Thymus (tissue), 11 donors: ENCODE measurements around the gene AFF2. TPM values are rescaled to one million over a fixed set of nuclear protein-coding genes. Genes with fewer than 3 reads are reported as not detected.

Experiments used
- DNase-seq, 9 donors: peaks; one replicate each; pipeline ENCODE4 v3.0.0-alpha.2; 2013; ENCODE audit warnings: low spot score in 9 of 9, low read depth in 6 of 9, missing footprints in 1 of 9
- H3K27ac ChIP-seq, 2 donors: one replicate each; pipeline ENCODE4 v1.5.1; 2013; ENCODE audit warnings: control low read depth in 1 of 2, low read depth in 1 of 2, low read length in 1 of 2, mild to moderate bottlenecking in 1 of 2, moderate library complexity in 1 of 2
- H3K27me3 ChIP-seq, 2 donors: one replicate each; pipeline ENCODE4 v1.5.1; 2013; ENCODE audit warnings: low read length in 1 of 2; ENCODE audit not compliant: control insufficient read depth in 2 of 2, insufficient read depth in 1 of 2
- H3K36me3 ChIP-seq, 2 donors: one replicate each; pipeline ENCODE4 v1.5.1; 2013; ENCODE audit warnings: low read length in 1 of 2, mild to moderate bottlenecking in 1 of 2, moderate library complexity in 1 of 2; ENCODE audit not compliant: control insufficient read depth in 2 of 2, insufficient read depth in 2 of 2
- H3K4me1 ChIP-seq, 2 donors: one replicate each; pipeline ENCODE4 v1.5.1; 2013; ENCODE audit warnings: low read length in 2 of 2; ENCODE audit not compliant: control insufficient read depth in 2 of 2, insufficient read depth in 2 of 2
- H3K4me3 ChIP-seq, 2 donors: one replicate each; pipeline ENCODE4 v1.5.1; 2013; ENCODE audit warnings: low read length in 2 of 2, control low read depth in 1 of 2, mild to moderate bottlenecking in 1 of 2
- H3K9me3 ChIP-seq, 2 donors: one replicate each; pipeline ENCODE4 v1.5.1; 2013; ENCODE audit warnings: low read length in 1 of 2, mild to moderate bottlenecking in 1 of 2; ENCODE audit not compliant: control insufficient read depth in 2 of 2, insufficient read depth in 1 of 2
- WGBS: extraction: QIAGEN DNeasy Blood & Tissue Kit; methylation state at CpG from one replicate; pipeline ENCODE4 v1.1.7; 2013; 5-methylcytosine and 5-hydroxymethylcytosine counted together
- polyA plus RNA-seq: library from polyadenylated mRNA; stranded (reverse); fragments of 200-250 nt; gene quantifications from one replicate; pipeline ENCODE4 v1.2.3, GENCODE V29; 2013
- total RNA-seq: library from RNA; stranded (reverse); fragments of 120-200 nt; gene quantifications from one replicate; pipeline ENCODE4 v1.2.4, GENCODE V29; 2013
- donor health status: healthy.

Gene AFF2
- total and polyA plus RNA-seq, 2 donors: 1.3 to 27.4 TPM

DNA sequence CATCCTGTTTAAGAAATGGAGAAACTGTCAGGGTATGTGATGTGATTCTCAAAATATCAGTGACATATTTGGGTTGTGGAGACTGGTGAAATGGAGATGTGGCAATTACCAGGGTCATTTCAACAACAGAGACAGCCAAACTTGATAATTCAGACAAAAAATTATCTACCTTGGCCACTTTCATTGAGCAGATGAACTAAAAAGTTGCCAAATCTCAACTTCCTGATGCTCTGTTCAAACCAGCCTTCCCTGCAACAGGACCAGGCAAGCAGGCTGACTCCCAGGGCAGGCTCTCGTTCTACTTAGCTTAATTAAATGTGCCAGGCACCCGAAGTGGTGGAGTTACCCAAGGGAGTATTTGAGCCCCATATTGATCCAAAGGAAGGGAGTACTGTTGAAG, 199.6 kb downstream of the AFF2 start:
- Histone ChIP-seq H3K4me3 (no peak overlapping the region), H3K9me3 (no peaks in the 10 kb centered on the region), H3K27me3 (no peaks in the 10 kb centered on the region), H3K27ac (no peak overlapping the region), H3K36me3 (no peaks in the 10 kb centered on the region), H3K4me1 (no peaks in the 10 kb centered on the region)
- WGBS: 91% methylated on average over 2 of the region's 2 CpGs
- DNase-seq: no peak

DNA sequence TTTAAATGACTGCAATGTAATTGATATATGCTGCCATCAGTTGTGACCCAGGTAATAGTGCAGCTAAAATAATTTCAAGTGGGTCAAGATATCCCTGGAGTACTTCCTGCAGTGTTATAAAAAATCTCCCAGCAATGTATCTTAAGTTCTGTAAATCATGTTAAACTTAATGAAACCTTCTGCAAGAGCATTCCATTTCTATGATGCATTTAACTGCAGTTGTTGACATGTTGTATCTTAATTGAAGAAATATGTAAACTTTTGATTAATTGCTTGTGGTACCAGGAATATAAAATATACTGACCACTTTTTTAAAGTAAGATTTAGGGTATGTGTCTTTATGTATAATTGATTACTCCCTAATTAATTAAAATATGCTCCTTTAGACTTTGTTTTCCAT, 213.6 kb downstream of the AFF2 start:
- no peak for DNase-seq
- Histone ChIP-seq H3K4me1 (no peaks in the 10 kb centered on the region), H3K27me3 (no peaks in the 10 kb centered on the region), H3K36me3 (no peaks in the 10 kb centered on the region), H3K27ac (no peak overlapping the region), H3K4me3 (no peak overlapping the region), H3K9me3 (no peaks in the 10 kb centered on the region)

DNA sequence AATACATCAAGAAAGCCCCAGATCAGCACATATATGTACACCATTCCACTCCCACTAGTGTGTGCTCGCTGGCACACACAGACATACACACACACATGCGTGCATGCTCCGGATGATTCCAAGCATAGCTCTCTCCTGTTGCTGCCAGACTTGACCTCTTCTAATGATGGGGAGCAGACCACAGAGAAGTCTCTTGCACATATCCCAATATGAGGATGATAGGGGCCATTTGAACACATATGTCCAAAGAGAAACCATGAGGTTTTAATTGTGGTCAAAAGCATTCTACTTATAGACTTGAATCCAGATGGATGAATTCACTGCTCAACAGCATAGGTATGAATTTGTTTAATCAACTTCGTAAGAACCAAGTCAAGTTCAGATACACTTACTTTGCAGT, 214.9 kb downstream of the AFF2 start:
- Histone ChIP-seq H3K36me3 (no peaks in the 10 kb centered on the region), H3K4me3 (no peak overlapping the region), H3K4me1 (no peaks in the 10 kb centered on the region), H3K27me3 (no peaks in the 10 kb centered on the region), H3K27ac (no peak overlapping the region), H3K9me3 (no peaks in the 10 kb centered on the region)
- DNase-seq: no peak
- WGBS: 98% methylated on average over 4 of the region's 4 CpGs

DNA sequence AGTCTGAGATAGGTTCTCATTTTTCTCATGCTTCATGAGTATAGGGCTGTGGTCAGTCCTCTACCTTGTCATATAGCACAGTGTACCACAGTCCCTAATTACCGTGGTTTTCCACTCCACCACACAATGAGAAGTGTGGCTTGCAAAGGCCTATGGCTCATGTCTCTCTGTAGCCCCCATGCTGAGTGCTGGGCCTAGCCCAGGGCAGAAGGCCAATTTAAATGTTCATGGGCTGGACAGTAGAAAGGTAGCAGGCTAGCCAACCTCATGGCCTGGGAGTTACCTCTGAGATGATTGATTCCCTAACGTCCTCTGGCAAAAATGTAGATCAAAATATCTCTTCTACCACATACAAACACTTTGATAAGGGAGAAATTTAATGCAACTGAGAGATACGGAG, 222.5 kb downstream of the AFF2 start:
- H3K27ac ChIP-seq: no peak overlapping the region
- DNase-seq: no peak
- no peaks in the 10 kb centered on the region for H3K27me3 ChIP-seq
- WGBS: over 99% methylated on average over 3 of the region's 3 CpGs
- no peaks in the 10 kb centered on the region for H3K4me1 ChIP-seq
- no peaks in the 10 kb centered on the region for H3K36me3 ChIP-seq
- no peaks in the 10 kb centered on the region for H3K9me3 ChIP-seq
- no peak overlapping the region for H3K4me3 ChIP-seq

DNA sequence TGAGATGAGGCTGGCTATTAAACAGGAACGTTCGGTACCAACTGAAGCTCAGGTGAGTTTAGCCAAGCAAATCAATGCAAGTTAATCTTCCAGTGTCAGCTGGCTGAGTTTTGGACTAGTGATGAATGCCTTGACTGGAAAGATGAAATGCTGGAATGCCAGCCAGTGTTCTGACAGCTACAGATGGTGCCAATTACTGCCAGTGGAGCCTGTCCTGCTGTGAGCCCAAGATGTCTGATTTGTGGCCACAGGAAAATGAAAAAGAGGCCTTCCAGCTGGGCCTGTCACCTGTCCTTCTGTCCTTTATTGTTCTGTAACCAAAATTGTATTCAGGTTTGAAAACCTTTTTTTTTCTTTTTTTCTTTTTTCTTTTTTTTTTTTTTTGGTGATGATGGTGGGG, 223.1 kb downstream of the AFF2 start:
- no peaks in the 10 kb centered on the region for H3K36me3 ChIP-seq
- WGBS: 93% methylated on average over 2 of the region's 2 CpGs

DNA sequence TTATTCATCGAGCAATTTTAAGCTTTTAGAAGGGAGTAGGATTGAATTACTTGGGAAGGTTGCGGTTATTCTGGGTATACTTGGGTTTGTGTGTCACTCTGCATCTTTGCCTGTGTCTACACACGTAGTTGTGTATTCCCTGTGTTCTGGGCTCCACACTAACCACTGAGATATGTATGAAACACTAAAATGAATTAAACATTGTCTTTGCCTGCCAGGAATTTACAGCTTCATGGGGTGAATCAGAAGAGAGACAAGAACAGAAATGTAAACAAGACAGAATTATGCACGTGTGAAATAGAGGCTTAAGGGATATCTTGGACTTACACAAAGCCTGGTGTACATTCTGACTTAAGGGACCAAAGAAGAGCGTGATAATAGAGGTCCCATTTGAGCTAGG, 228.5 kb downstream of the AFF2 start:
- Histone ChIP-seq H3K4me3 (no peak overlapping the region), H3K27me3 (no peaks in the 10 kb centered on the region), H3K4me1 (no peaks in the 10 kb centered on the region), H3K9me3 (no peaks in the 10 kb centered on the region), H3K27ac (no peak overlapping the region), H3K36me3 (peaks cover 0 to 3% of the 10 kb centered on the region in 2 donors)
- DNase-seq: no peak
- 97% methylated on average over 5 of the region's 5 CpGs for WGBS

More for the DNA sequence above, 223.1 kb downstream of the AFF2 start:
- Histone ChIP-seq H3K27ac (no peak overlapping the region), H3K9me3 (no peaks in the 10 kb centered on the region), H3K4me1 (no peaks in the 10 kb centered on the region), H3K4me3 (no peak overlapping the region), H3K27me3 (no peaks in the 10 kb centered on the region)
- no peak for DNase-seq

DNA sequence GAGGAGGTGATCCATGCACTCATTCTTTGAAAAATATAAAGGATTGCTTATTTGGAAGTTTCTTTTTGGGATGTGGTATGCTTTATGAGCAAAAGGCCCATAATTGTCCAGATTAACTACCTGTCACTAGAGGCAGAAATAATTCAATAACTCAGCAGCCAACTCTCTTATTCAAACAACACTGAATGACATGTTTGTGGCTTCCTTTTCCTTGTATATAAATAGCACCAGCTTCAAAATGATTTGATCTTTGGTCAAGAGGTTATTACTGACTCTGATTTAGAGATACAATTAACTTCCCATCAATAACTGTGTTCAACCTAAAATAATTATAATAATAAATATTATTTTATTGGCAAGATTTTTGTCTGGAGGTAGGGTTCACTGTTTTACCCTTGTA, 232.3 kb downstream of the AFF2 start:
- Histone ChIP-seq H3K27ac (no peak overlapping the region), H3K9me3 (no peaks in the 10 kb centered on the region), H3K4me1 (no peaks in the 10 kb centered on the region), H3K27me3 (no peaks in the 10 kb centered on the region), H3K36me3 (peaks cover 0 to 3% of the 10 kb centered on the region in 2 donors), H3K4me3 (no peak overlapping the region)
- DNase-seq: no peak

DNA sequence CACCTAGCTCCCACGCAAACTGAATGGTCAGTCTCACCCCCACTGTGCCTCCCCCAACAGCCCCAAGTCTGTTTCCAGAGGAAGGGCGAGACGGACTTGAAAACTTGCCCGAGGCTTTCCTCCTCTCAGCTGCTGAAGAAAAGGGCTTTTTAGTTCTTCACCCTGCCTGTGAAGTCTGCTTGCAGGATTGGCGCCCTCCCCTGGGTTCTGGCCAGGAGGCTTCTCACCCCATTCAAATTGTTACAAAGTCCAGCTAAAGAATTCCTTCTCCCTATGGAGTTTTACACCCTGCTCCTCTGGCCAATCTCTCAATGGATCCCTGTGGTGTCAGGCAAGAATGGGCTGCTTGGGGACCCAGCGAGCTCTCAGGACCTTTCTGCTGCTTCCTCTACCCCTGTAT, 241.0 kb downstream of the AFF2 start:
- no peaks in the 10 kb centered on the region for H3K9me3 ChIP-seq
- no peaks in the 10 kb centered on the region for H3K27me3 ChIP-seq
- no peaks in the 10 kb centered on the region for H3K4me1 ChIP-seq
- H3K4me3 ChIP-seq: no peak overlapping the region
- no peaks in the 10 kb centered on the region for H3K36me3 ChIP-seq
- DNase-seq: no peak
- WGBS: 98% methylated on average over 6 of the region's 6 CpGs
- H3K27ac ChIP-seq: no peak overlapping the region

DNA sequence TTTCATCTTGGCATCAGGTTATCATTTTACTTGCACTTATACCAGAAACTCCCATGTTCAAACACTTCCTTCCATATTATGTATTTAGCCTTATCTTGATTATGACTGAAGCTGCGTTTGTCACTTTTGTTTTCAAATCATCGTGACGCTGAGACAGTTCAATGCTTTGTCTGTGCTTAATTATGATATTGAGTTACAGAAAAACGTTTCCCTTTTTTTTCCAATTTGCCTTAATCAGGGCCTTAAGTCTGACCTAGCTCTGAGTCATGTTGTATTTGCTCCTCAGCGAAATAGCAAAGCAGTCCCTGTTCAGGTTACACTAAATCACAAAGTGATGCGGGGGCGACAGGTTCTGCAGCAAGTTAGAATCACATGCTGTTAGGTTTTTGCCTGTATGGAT, 254.7 kb downstream of the AFF2 start:
- 87% methylated on average over 7 of the region's 7 CpGs for WGBS
- Histone ChIP-seq H3K36me3 (no peaks in the 10 kb centered on the region), H3K4me3 (no peak overlapping the region), H3K4me1 (no peaks in the 10 kb centered on the region), H3K27ac (no peak overlapping the region), H3K9me3 (no peaks in the 10 kb centered on the region), H3K27me3 (no peaks in the 10 kb centered on the region)
- no peak for DNase-seq

DNA sequence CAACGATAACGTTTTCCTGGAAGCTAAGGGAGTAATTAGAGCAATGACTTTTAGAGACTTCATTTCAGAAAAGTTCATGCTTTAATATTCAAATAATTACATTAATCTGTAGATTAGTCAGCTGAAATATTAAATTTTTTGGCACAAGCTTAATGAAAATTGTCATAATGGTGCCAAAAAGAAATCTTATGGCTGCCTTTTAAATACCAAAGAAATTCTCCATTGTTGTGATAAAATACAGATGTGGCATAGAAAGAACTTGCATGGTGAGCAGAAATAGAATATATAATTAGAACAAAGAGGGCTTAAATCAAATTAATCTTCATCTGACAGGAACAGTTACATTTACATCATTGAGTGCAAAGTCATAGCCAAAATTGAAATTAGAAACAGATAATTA, 263.5 kb downstream of the AFF2 start:
- no peak for DNase-seq
- no peaks in the 10 kb centered on the region for H3K4me1 ChIP-seq
- H3K9me3 ChIP-seq: peaks cover 0 to 3% of the 10 kb centered on the region in 2 donors
- H3K27ac ChIP-seq: no peak overlapping the region
- 99% methylated on average over 2 of the region's 2 CpGs for WGBS
- H3K4me3 ChIP-seq: no peak overlapping the region
- no peaks in the 10 kb centered on the region for H3K36me3 ChIP-seq
- H3K27me3 ChIP-seq: no peaks in the 10 kb centered on the region
